Caco-2 (cell line): ENCODE measurements around the gene TMEM131. TPM values are rescaled to one million over a fixed set of nuclear protein-coding genes. Genes with fewer than 3 reads are reported as not detected.

Source experiments
- BruUV-seq: library from RNA; stranded (reverse); fragments of 400-500 nt; replicated peaks from 2 replicates; lab custom pipeline; 2021; lab: Mats Ljungman, UMichigan
- CTCF ChIA-PET: fragments of 300-600 bp; sonication (Branson Sonifier 250); formaldehyde crosslinking; loops from one replicate; lab custom pipeline; 2022; ENCODE audit warnings: antibody characterized with exemption; lab: Charles Lee
- POLR2A ChIA-PET: fragments of 300-600 bp; sonication (Branson Sonifier 250); formaldehyde crosslinking; loops from one replicate; lab custom pipeline; 2022; ENCODE audit warnings: antibody characterized with exemption; lab: Charles Lee
- DNase-seq, 2 experiments: peaks; one replicate each; pipeline versions ENCODE4 v3.0.0 to v3.0.0-alpha.2; 2020 to 2022
- H3K27me3 ChIP-seq: replicated peaks from 2 replicates; pipeline ENCODE4 v1.6.0; 2011; ENCODE audit warnings: low read length; ENCODE audit not compliant: control insufficient read depth, insufficient read depth
- H3K36me3 ChIP-seq: 2 replicates; pipeline ENCODE4 v1.5.1; 2011; ENCODE audit warnings: low read length; ENCODE audit not compliant: control insufficient read depth, insufficient read depth
- H3K4me1 ChIP-seq: fragments of 250-450 bp; sonication (Bioruptor Pico); 2 replicates; pipeline ENCODE4 v1.5.1; 2020; ENCODE audit warnings: mild to moderate bottlenecking
- H3K4me3 ChIP-seq: 2 replicates; pipeline ENCODE4 v1.5.1; 2011; ENCODE audit warnings: low read depth, mild to moderate bottlenecking, control low read depth, low read length
- H3K9me3 ChIP-seq: fragments of 250-450 bp; sonication (Bioruptor Pico); 2 replicates; pipeline ENCODE4 v1.5.1; 2020; ENCODE audit warnings: mild to moderate bottlenecking, moderate library complexity
- H3K27ac Mint-ChIP-seq: one replicate; pipeline ENCODE4 v1.8.0; 2022; ENCODE audit warnings: mixed read lengths; ENCODE audit not compliant: unreplicated experiment
- H3K27me3 Mint-ChIP-seq: one replicate; pipeline ENCODE4 v1.8.0; 2022; ENCODE audit warnings: mixed read lengths; ENCODE audit not compliant: insufficient read depth, unreplicated experiment
- H3K36me3 Mint-ChIP-seq: one replicate; pipeline ENCODE4 v1.8.0; 2022; ENCODE audit warnings: mild to moderate bottlenecking, mixed read lengths; ENCODE audit not compliant: insufficient read depth, unreplicated experiment
- H3K4me1 Mint-ChIP-seq: one replicate; pipeline ENCODE4 v1.8.0; 2022; ENCODE audit warnings: low read depth, mixed read lengths; ENCODE audit not compliant: unreplicated experiment
- H3K4me3 Mint-ChIP-seq: one replicate; pipeline ENCODE4 v1.8.0; 2022; ENCODE audit warnings: mild to moderate bottlenecking, moderate library complexity, mixed read lengths; ENCODE audit not compliant: unreplicated experiment
- H3K9me3 Mint-ChIP-seq: one replicate; pipeline ENCODE4 v1.8.0; 2022; ENCODE audit warnings: mixed read lengths; ENCODE audit not compliant: unreplicated experiment
- CTCF ChIP-seq, 2 experiments: fragments of 200-600 bp in 1 of 2; IDR thresholded peaks; 1 replicate in 1 of 2; 2 replicates in 1 of 2; pipeline versions ENCODE4 v1.5.1 to v1.8.0; 2011 to 2022; ENCODE audit warnings: antibody characterized with exemption in 1 of 2, control low read depth in 1 of 2, inconsistent platforms in 1 of 2, low read depth in 1 of 2, low read length in 1 of 2, mild to moderate bottlenecking in 1 of 2, moderate library complexity in 1 of 2; ENCODE audit not compliant: insufficient read depth in 1 of 2, severe bottlenecking in 1 of 2, unreplicated experiment in 1 of 2
- intact Hi-C: fragments of 100-400 bp; cut with micrococcal nuclease; formaldehyde crosslinking; loops from one replicate; pipeline ENCODE4 v1.10.0; 2022; ENCODE audit not compliant: unreplicated experiment
- total RNA-seq: library from RNA; stranded (reverse); gene quantifications from 2 replicates; pipeline ENCODE4 v1.2.3, GENCODE V29; 2022

TMEM131 gene
- total RNA-seq, 1 experiment from 2014 or later = 36.3 TPM

- POLR2A ChIA-PET = no interaction called here
- Mint-ChIP-seq H3K27me3 (no peaks in the 10 kb centered on the region), H3K4me1 (peaks cover 22% of the 10 kb centered on the region), H3K27ac (peak overlapping the region; percentile 34), H3K36me3 (no peaks in the 10 kb centered on the region), H3K9me3 (peaks cover 16% of the 10 kb centered on the region), H3K4me3 (no peak overlapping the region)
- CTCF ChIA-PET = no interaction called here
- H3K36me3 ChIP-seq = peaks cover 3% of the 10 kb centered on the region; the same call in 1 of the 2 replicates
- peak; percentile 24 to 51 for DNase-seq
- no peaks in the 10 kb centered on the region for H3K27me3 ChIP-seq
- intact Hi-C loops = no loop called here
- no peak overlapping the region for H3K4me3 ChIP-seq
- no TSS peak for BruUV-seq
- peaks cover 19% of the 10 kb centered on the region for H3K4me1 ChIP-seq
- H3K9me3 ChIP-seq = peaks cover 11% of the 10 kb centered on the region
- TF ChIP-seq CTCF (IDR thresholded peaks at IDR 0.05; ENCODE audit: insufficient read depth in 1 of 2, low read depth in 1 of 2, low read length in 1 of 2, severe bottlenecking in 1 of 2, unreplicated experiment in 1 of 2) = no peak
Measured at GRCh38 chr2:97871096-97871780, 124.5 kb downstream of the TMEM131 start.

- peak overlapping the region; percentile 67 for H3K27ac Mint-ChIP-seq
Measured at GRCh38 chr2:97870396-97870843, 125.3 kb downstream of the TMEM131 start.

More at GRCh38 chr2:97870396-97870843, 125.3 kb downstream of the TMEM131 start:
- peaks cover 22% of the 10 kb centered on the region for H3K4me1 Mint-ChIP-seq
- intact Hi-C loops = no loop called here
- Histone ChIP-seq H3K4me1 (peaks cover 19% of the 10 kb centered on the region), H3K4me3 (no peak overlapping the region), H3K27me3 (no peaks in the 10 kb centered on the region), H3K9me3 (peaks cover 11% of the 10 kb centered on the region), H3K36me3 (peaks cover 3% of the 10 kb centered on the region; the same call in 1 of the 2 replicates)
- no TSS peak for BruUV-seq
- ChIA-PET POLR2A (no interaction called here), CTCF (no interaction called here)
- no peaks in the 10 kb centered on the region for H3K36me3 Mint-ChIP-seq
- no peaks in the 10 kb centered on the region for H3K27me3 Mint-ChIP-seq
- H3K9me3 Mint-ChIP-seq = peaks cover 16% of the 10 kb centered on the region
- DNase-seq = no peak
- TF ChIP-seq CTCF (IDR thresholded peaks at IDR 0.05; ENCODE audit: insufficient read depth in 1 of 2, low read depth in 1 of 2, low read length in 1 of 2, severe bottlenecking in 1 of 2, unreplicated experiment in 1 of 2) = no peak
- H3K4me3 Mint-ChIP-seq = no peak overlapping the region
